Fibroblast of skin of right biceps (primary cell): Measurements from ENCODE around the gene LRRC4B.

Experiments
- DNase-seq: peaks from one replicate; pipeline ENCODE4 v3.0.0-alpha.2; 2013

LRRC4B gene

GRCh38 chr19:50518091-50519005 is 49.9 kb downstream of the LRRC4B start:
- no peak for DNase-seq

- no peak for DNase-seq
Observed at GRCh38 chr19:50517704-50518075, 50.5 kb downstream of the LRRC4B start.

- DNase-seq, result no peak
Observed at GRCh38 chr19:50516964-50517703, 51.1 kb downstream of the LRRC4B start.

GRCh38 chr19:50516456-50516855 is 51.8 kb downstream of the LRRC4B start:
- no peak for DNase-seq

GRCh38 chr19:50515168-50515561 is 53.1 kb downstream of the LRRC4B start:
- no peak for DNase-seq

DNA sequence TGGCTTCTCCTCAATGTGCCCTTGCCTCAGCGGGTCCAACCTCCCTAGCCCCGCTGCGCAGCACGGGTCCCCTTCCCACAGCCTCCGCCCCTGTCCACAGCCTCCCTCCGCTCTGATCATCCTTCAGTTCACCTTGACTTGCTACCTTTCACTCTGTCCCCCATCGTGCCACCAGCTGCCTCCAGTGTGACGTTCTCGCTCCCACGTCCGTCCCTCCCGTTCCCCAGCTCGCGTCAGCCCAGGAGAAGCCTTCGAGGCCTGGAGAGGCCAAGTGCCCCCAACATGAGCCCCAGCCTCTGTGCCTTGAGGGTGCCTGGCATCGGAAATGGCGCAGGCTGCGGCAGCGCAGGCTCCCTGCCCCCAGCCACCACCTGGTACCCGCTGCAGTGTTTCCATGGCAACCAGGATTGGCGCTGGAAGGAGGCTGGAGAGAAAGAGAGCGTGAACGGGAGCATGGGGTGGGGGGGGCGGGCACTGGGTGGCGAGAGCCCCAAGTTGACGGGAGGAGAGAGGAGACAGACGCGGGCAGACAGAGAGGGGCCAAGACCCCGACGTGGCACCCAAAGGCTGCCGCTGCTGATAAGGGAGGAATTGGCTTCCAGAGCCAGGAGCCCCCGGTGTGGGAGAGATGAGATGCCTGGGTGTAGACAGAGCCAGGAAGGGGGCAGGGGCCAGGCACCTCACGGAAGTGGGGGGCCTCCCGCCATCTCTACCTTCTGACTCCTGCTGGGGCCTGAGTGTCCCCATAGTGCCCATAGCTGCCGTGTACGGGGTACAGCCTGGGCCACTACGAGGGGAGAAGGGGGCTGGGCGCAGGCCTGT is 53.7 kb downstream of the LRRC4B start:
- no peak for DNase-seq

- DNase-seq, result no peak
Observed at GRCh38 chr19:50513746-50514345, 54.4 kb downstream of the LRRC4B start, which contains the start of gene ASPDH. Gene ASPDH, minus strand, starts transcription at chr19:50513913. Its CDS starts 90 bp downstream, at chr19:50513823.

- no peak for DNase-seq
Observed at GRCh38 chr19:50512999-50513745, 55.1 kb downstream of the LRRC4B start.

DNA sequence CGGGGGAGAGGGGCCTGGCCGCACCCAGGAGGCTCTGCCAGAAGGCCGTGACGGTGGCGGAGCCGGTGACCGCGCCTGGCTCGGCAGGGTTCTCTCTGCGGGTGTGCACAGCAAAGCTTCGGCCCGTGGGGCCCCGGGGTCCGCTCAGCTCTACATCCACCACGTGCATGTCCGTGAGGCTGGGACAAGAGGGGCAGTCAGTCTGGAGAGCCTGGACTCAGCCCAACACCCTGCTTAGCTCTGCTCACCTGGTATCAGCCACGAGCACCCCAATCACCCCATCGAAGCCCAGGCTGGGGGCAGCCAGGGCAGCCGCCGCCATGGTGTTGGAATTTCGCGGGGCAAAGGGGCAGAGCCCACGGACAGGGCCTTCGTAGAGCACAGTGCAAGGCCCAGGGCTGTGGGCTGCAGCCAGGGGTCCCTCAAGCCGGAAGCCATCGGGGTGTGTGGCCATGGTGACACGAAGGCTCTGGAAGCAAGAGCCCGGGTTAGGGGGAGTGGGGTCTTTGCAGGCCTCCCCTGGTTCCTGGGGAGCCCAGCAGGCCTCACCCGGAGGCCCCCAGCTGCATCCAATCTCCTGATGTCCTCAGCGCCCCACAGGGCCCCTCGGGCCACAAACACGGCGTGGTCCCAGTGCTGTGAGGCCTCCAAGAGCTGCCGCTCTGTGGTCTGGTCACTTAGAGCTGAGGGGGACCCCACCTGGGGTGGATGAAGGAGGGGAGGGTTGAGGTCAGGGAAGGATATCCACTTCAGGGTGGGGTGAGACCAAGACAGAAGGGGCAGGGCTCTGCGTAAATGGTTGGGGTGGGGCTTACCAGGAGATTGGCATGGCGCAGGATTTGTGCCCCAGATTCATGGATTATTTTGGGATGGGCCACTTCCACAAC is 55.9 kb downstream of the LRRC4B start:
- no peak for DNase-seq

DNA sequence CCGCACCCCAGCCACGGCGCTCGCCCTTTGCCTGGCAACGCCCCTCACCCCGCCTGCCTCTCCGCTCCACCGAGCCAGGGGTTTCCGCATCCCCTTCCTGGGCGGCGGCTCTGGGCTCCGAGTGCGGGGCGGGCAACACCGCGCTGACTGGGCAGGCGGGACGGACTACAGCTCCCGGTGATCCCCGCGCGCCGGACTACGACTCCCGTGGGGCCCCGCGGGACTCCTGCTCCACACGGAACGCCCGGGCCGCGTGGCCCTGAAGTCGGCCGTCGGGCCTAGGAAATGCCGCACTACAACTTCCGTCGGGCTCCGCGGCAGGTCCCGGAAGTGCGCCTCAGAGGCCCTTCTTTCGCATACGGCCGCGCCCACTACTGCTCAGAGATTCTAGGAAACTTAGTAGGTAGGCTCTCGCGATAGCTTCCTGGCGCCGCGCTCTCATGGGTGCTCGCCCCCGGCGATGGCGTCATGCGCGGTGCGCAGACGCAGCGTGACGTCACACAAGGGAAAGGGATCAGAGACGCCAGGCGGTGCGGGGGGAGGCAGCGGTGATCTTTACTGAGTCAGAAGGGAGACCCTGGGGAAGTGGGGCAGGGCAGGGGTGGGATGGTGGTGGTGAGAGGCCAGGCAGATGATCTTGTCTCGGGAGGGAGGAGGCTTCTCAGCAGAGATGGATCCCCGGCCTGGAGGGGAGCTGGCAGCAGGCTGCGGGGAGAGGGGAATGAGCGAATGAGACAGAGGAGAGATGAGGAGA is 57.0 kb downstream of the LRRC4B start, which contains the start of gene JOSD2:
Gene JOSD2, minus strand, starts transcription at position 123 of the 754 bp plus-strand sequence. CDS start 760 bp downstream, outside the sequence.
- peak; percentile 100 for DNase-seq

DNA sequence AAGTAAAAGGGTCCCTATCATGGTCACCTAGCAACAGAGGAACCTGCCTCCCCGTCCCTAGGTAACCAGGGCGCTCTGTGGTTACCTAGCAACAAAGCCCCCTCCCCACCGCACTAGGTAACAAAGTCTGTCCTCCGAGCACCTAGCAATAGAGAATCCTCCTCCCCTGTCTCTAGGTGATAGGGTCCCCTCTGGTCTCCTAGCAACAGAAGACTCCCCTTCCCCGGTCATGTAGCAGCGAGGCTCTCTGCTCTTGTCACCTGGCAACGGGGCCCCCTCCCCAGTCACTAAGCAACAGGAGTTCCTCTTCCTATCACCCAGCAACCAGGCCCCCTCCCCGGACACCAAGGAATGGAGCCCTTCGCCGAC is 57.6 kb downstream of the LRRC4B start:
- no peak for DNase-seq

GRCh38 chr19:50510121-50510670 is 58.0 kb downstream of the LRRC4B start:
- DNase-seq, result no peak

DNA sequence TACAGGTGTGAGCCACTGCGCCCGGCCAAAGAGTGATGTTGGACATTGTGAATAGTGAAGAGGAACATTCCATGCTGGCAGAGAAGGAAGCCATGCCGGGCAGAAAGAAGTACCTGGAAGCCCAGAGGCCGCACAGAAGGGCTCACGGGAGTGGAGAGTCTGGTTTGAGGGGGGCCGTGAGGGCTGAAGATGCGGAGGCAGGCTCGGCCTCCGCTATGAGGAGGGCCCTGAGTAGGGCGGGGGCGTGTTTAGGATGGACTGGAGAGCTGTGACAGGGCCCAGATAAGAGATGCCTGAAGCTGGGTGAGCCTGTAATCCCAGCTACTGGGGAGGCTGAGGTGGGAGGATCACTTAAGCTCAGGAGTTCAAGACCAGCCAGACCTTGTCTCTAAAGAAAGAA is 58.9 kb downstream of the LRRC4B start:
- no peak for DNase-seq

GRCh38 chr19:50508843-50509190 is 59.4 kb downstream of the LRRC4B start:
- no peak for DNase-seq

GRCh38 chr19:50507376-50507775 is 60.9 kb downstream of the LRRC4B start:
- no peak for DNase-seq

DNA sequence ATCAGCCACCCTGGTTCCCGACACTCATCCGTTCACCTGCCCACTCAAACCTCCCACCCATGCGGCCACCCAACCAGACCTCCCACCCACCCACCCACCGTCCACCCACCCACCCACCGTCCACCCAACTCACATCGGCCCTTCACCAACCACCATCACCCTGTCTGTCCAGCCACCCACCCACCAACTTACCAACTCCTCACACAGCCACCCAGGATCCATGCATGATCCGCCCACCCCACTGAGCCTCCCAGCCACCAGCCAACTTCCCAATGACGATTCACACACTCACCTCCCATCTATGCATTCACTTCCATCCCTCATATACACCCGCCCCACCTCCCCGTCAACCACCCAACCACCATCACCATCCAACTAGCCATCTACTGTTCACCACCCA is 61.5 kb downstream of the LRRC4B start:
- DNase-seq, result no peak

- DNase-seq, result no peak
Observed at GRCh38 chr19:50505856-50506611, 62.2 kb downstream of the LRRC4B start.

DNA sequence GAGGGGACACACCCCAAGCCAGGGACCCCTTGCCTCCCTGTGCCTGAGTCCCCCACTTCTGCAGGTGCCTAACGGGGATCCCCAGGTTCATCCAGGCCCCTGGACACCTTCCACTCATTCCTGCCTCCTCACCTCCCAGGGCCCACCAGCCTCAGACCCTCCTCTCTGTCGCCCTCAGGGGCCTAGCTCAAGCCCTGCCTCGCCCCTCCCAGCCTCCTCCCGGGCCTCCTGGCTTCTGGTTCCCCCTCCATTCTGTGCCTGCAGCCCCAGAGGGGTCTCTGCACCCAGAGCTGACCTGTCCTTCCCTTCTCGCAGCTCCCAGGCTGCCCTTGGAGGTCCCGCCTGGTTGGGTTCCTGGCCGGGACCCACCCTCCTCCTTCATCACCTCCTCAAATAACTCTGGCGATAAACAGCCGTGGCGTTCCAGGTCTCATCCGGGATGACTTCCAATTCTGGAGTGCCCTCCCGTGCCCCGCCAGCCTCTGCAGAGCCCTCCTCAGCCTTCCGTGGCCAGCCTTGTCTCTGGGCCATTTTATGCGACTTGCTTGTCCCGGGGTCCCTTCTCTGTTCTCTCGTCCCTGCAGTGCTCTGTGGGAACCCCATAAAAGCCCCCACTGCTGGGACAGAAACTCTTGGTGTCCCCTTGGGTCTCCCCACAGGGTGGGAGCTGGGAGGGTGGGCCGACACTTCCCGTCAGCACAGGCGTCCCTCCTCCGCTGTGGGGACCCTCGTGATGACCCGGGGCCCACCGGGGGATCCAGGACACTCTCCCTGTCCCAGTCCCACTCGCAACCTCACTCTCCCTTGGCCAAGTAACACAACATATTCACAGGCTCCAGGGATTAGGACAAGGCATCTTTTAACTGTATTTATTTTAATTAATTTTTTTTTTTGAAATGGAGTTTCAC is 66.4 kb downstream of the LRRC4B start:
- no peak for DNase-seq
